GM13977 (cell line): ENCODE data around the gene SIRPG.
"Not testable (repeated sequence)": the region's sequence is repeated elsewhere in the genome, so short reads cannot be mapped to it uniquely, and the experiment has no call there.

Source experiments
- DNase-seq: peaks from one replicate; pipeline ENCODE4 v3.0.0; 2012; ENCODE audit warnings: low spot score
- in situ Hi-C: fragments of 300-500 bp; cut with MboI; formaldehyde crosslinking; loops from one replicate; pipeline ENCODE4 v1.12.0; 2022; ENCODE audit warnings: low sequenced_read_pairs, low pct_unique_long_range_greater_than_20kb, mixed read lengths, inconsistent platforms; ENCODE audit not compliant: unreplicated experiment
- TF ChIP-seq, protein P1 (sequence below): IDR thresholded peaks from 2 replicates; pipeline ENCODE4 v1.5.1; 2012; ENCODE audit warnings: mild to moderate bottlenecking, control low read depth; ENCODE audit not compliant: insufficient read depth; ENCODE audit errors: extremely low read depth, missing control alignments

Gene SIRPG

GRCh38 chr20:1619861-1620444, 37.6 kb downstream of the SIRPG start, which contains the start of gene SIRPB1:
TSS of gene SIRPB1 (minus strand) at chr20:1620009. CDS start at chr20:1619944, 65 bp downstream.
- in situ Hi-C loops = no loop called here
- DNase-seq = no peak

DNA sequence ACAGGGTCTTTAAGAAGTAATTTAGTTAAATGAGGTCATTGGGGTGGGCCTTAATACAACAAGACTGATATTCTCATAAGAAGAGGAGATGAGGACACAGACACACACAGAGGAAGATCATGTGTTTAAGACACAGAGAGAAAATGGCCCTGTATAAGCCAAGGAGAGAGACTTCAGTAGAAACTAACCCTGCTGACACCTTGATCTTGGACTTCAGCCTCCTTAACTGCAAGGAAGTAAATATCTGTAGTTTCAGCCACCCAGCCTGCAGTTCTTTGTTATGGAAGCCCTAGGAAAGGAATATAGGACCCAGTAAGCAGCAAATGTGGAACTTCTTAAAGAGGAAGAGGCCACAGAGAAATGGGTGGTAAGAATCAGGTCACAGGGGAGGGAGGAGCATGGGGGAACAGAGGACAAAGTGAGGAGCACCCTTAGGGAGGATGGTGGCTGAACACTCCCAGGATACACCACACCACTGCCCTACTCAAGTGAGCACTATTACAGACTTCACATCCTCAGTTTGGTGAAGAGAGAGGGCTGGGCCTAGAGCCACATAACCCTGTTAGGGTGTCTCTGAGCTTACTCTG, 38.5 kb downstream of the SIRPG start:
- DNase-seq = no peak
- TF ChIP-seq, protein P1, sequence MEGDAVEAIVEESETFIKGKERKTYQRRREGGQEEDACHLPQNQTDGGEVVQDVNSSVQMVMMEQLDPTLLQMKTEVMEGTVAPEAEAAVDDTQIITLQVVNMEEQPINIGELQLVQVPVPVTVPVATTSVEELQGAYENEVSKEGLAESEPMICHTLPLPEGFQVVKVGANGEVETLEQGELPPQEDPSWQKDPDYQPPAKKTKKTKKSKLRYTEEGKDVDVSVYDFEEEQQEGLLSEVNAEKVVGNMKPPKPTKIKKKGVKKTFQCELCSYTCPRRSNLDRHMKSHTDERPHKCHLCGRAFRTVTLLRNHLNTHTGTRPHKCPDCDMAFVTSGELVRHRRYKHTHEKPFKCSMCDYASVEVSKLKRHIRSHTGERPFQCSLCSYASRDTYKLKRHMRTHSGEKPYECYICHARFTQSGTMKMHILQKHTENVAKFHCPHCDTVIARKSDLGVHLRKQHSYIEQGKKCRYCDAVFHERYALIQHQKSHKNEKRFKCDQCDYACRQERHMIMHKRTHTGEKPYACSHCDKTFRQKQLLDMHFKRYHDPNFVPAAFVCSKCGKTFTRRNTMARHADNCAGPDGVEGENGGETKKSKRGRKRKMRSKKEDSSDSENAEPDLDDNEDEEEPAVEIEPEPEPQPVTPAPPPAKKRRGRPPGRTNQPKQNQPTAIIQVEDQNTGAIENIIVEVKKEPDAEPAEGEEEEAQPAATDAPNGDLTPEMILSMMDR = no peak
- in situ Hi-C loops = no loop called here

More at GRCh38 chr20:1619861-1620444, 37.6 kb downstream of the SIRPG start, which contains the start of gene SIRPB1:
- TF ChIP-seq, protein P1 = no peak

- TF ChIP-seq, protein P1 = no peak
- in situ Hi-C loops = no loop called here
Measured at GRCh38 chr20:1618479-1618878, 39.1 kb downstream of the SIRPG start.

GRCh38 chr20:1616858-1617434, 40.6 kb downstream of the SIRPG start:
- in situ Hi-C loops = no loop called here
- DNase-seq = no peak
- TF ChIP-seq, protein P1 = no peak

More at GRCh38 chr20:1618479-1618878, 39.1 kb downstream of the SIRPG start:
- DNase-seq = no peak

DNA sequence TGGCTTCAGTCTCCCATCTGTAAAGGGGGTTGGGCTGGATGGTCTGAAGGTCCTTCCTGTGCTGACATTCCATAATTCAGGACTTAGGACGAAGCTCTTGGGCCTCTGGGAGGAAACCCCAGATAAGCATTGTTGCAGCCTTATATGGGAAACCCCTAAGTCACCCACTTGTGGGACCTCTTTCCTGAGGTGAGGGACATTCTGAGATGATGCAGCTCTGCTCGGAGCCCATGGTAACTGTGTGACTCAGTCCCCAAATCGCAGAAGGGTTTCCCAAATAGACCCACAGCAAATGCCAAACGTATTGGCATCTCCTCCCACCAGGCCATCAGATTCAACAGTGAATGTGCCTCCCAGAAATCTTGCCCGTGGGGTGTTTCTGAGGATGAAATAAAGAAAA, 47.2 kb downstream of the SIRPG start:
- in situ Hi-C loops, DNase-seq: not testable (repeated sequence)

- in situ Hi-C loops = not testable (repeated sequence)
Measured at GRCh38 chr20:1608678-1609347, 48.8 kb downstream of the SIRPG start.

DNA sequence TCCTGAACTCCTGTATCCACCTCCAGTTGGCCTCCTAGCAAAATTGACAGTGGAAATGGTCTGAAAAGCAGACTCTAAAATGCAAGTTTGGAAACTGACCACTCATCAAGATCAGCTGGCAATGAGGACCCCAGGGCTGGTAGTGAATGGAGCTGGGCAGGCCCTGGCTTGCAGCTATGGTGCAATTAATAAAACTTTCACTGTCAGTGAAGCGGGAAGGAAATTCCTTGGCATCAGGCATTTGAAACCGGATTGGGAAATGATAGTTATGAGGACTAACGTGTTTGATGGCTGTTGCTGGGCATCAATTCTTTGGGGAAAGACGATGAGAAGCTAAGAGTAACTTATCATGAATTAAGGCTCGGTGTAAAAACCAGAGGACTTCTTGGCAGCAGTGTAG, 56.8 kb downstream of the SIRPG start:
- in situ Hi-C loops = no loop called here
- TF ChIP-seq, protein P1 = no peak
- no peak for DNase-seq

More at GRCh38 chr20:1608678-1609347, 48.8 kb downstream of the SIRPG start:
- DNase-seq = not testable (repeated sequence)
